IMR-90 (cell line): Measurements from ENCODE around the gene TMEM131L. TPM values are rescaled to one million over a fixed set of nuclear protein-coding genes. Genes with fewer than 3 reads are reported as not detected.

Experiments
- ATAC-seq: fragments of 200-7000 bp; cut with Tn5 transposase; 2 replicates; pipeline ENCODE4 v1.9.1; 2020; ENCODE audit warnings: low read depth, mild to moderate bottlenecking, moderate library complexity
- BruUV-seq: library from RNA; stranded (reverse); fragments of 400-500 nt; replicated peaks from 2 replicates; lab custom pipeline; 2021; lab: Mats Ljungman, UMichigan
- CTCF ChIA-PET: fragments of 300-600 bp; formaldehyde crosslinking; extraction: SDS; loops from one replicate; lab custom pipeline; 2021; ENCODE audit warnings: antibody characterized with exemption; lab: Yijun Ruan, JAX
- POLR2A ChIA-PET: fragments of 300-600 bp; sonication (Branson Sonifier 250); formaldehyde crosslinking; loops from one replicate; lab custom pipeline; 2022; ENCODE audit warnings: antibody characterized with exemption; ENCODE audit not compliant: unreplicated experiment; lab: Charles Lee
- DNase-seq: peaks from one replicate; pipeline ENCODE4 v3.0.0; 2013
- H2AFZ ChIP-seq: replicated peaks from 2 replicates; pipeline ENCODE3; 2013; ENCODE audit warnings: low read length, mild to moderate bottlenecking; ENCODE audit not compliant: poor library complexity
- H2AK5ac ChIP-seq: 2 replicates; pipeline ENCODE4 v1.6.1; 2013; ENCODE audit warnings: low read depth, low read length, inconsistent platforms
- H2AK9ac ChIP-seq: replicated peaks from 2 replicates; pipeline ENCODE3; 2013; ENCODE audit warnings: mild to moderate bottlenecking, low read depth, low read length, moderate library complexity; ENCODE audit not compliant: poor library complexity
- H2BK120ac ChIP-seq: 2 replicates; pipeline ENCODE4 v1.6.1; 2013; ENCODE audit warnings: low read depth, low read length, inconsistent platforms
- H2BK15ac ChIP-seq: 3 replicates; pipeline ENCODE4 v1.6.1; 2013; ENCODE audit warnings: low read depth, low read length, inconsistent platforms
- H2BK20ac ChIP-seq: 2 replicates; pipeline ENCODE4 v1.6.1; 2013; ENCODE audit warnings: low read depth, mild to moderate bottlenecking, inconsistent platforms, low read length, moderate library complexity
- H2BK5ac ChIP-seq: 2 replicates; pipeline ENCODE4 v1.6.1; 2013; ENCODE audit warnings: mild to moderate bottlenecking, low read depth, low read length, inconsistent platforms; ENCODE audit not compliant: poor library complexity, severe bottlenecking
- H3K14ac ChIP-seq: replicated peaks from 2 replicates; pipeline ENCODE4 v1.6.1; 2013; ENCODE audit warnings: low read depth, low read length, inconsistent platforms
- H3K18ac ChIP-seq: 2 replicates; pipeline ENCODE4 v1.6.1; 2013; ENCODE audit warnings: low read depth, low read length, control low read depth
- H3K23ac ChIP-seq: 2 replicates; pipeline ENCODE4 v1.6.1; 2013; ENCODE audit warnings: low read depth, low read length, inconsistent platforms
- H3K27ac ChIP-seq: 2 replicates; pipeline ENCODE4 v1.5.1; 2013; ENCODE audit warnings: mild to moderate bottlenecking, control low read depth, low read length; ENCODE audit not compliant: insufficient read depth
- H3K27me3 ChIP-seq: 2 replicates; pipeline ENCODE4 v1.6.1; 2013; ENCODE audit warnings: low read length; ENCODE audit not compliant: control insufficient read depth, insufficient read depth
- H3K36me3 ChIP-seq: 2 replicates; pipeline ENCODE4 v1.6.1; 2013; ENCODE audit warnings: low read length, mixed read lengths; ENCODE audit not compliant: control insufficient read depth, insufficient read depth
- H3K4ac ChIP-seq: 2 replicates; pipeline ENCODE4 v1.6.1; 2013; ENCODE audit warnings: low read depth, low read length, inconsistent platforms
- H3K4me1 ChIP-seq: 2 replicates; pipeline ENCODE4 v1.6.1; 2013; ENCODE audit warnings: low read length, mixed read lengths; ENCODE audit not compliant: control insufficient read depth, insufficient read depth
- H3K4me2 ChIP-seq: 2 replicates; pipeline ENCODE4 v1.6.1; 2013; ENCODE audit warnings: low read depth, mild to moderate bottlenecking, control low read depth, low read length, moderate library complexity
- H3K4me3 ChIP-seq: 2 replicates; pipeline ENCODE4 v1.5.1; 2013; ENCODE audit warnings: low read depth, mild to moderate bottlenecking, control low read depth, low read length, moderate library complexity; ENCODE audit not compliant: insufficient read depth
- H3K56ac ChIP-seq: 2 replicates; pipeline ENCODE4 v1.6.1; 2013; ENCODE audit warnings: low read length, inconsistent platforms; ENCODE audit not compliant: insufficient read depth; ENCODE audit errors: extremely low read depth
- H3K79me1 ChIP-seq, 2 experiments: 2 replicates each; pipeline ENCODE4 v1.6.1; 2013; ENCODE audit warnings: low read length in 2 of 2, inconsistent platforms in 1 of 2, low read depth in 1 of 2
- H3K9ac ChIP-seq: 2 replicates; pipeline ENCODE4 v1.6.1; 2013; ENCODE audit warnings: low read depth, low read length, control low read depth
- H3K9me1 ChIP-seq: 2 replicates; pipeline ENCODE4 v1.6.1; 2013; ENCODE audit warnings: low read length, inconsistent platforms; ENCODE audit not compliant: insufficient read depth
- H3K9me3 ChIP-seq: 2 replicates; pipeline ENCODE4 v1.6.1; 2013; ENCODE audit warnings: low read length; ENCODE audit not compliant: control insufficient read depth, insufficient read depth
- H4K20me1 ChIP-seq: 2 replicates; pipeline ENCODE4 v1.6.1; 2013; ENCODE audit warnings: low read length, inconsistent platforms; ENCODE audit not compliant: insufficient read depth
- H4K5ac ChIP-seq: 2 replicates; pipeline ENCODE4 v1.6.1; 2013; ENCODE audit warnings: mild to moderate bottlenecking, low read depth, low read length, control low read depth
- H4K8ac ChIP-seq, 2 experiments: 2 replicates each; pipeline ENCODE4 v1.6.1; 2013; ENCODE audit warnings: low read depth in 2 of 2, low read length in 2 of 2, control low read depth in 1 of 2, inconsistent platforms in 1 of 2
- H4K91ac ChIP-seq: 2 replicates; pipeline ENCODE4 v1.6.1; 2013; ENCODE audit warnings: low read depth, low read length, inconsistent platforms; ENCODE audit not compliant: insufficient read depth
- BHLHE40 ChIP-seq: fragments of 150-350 bp; IDR thresholded peaks from 2 replicates; pipeline ENCODE4 v1.6.1; 2016; ENCODE audit warnings: mild to moderate bottlenecking, low read depth, low read length
- CEBPB ChIP-seq: IDR thresholded peaks from 2 replicates; pipeline ENCODE4 v1.6.1; 2012; ENCODE audit warnings: low read depth, low read length, improper control_type of control experiment
- CHD1 ChIP-seq: IDR thresholded peaks from 2 replicates; pipeline ENCODE4 v1.6.1; 2012; ENCODE audit warnings: low read depth, low read length, improper control_type of control experiment
- CTCF ChIP-seq: conservative IDR thresholded peaks from 2 replicates; pipeline ENCODE4 v1.5.1; 2012; ENCODE audit warnings: mild to moderate bottlenecking, low read depth, low read length, improper control_type of control experiment
- ELK1 ChIP-seq: fragments of 150-350 bp; IDR thresholded peaks from 2 replicates; pipeline ENCODE4 v1.6.1; 2016; ENCODE audit warnings: low read depth, mild to moderate bottlenecking, low read length, moderate library complexity, borderline replicate concordance
- FOS ChIP-seq: fragments of 150-350 bp; IDR thresholded peaks from 2 replicates; pipeline ENCODE4 v1.6.1; 2016; ENCODE audit warnings: low read depth, low read length
- MAFK ChIP-seq: IDR thresholded peaks from 2 replicates; pipeline ENCODE4 v1.6.1; 2012; ENCODE audit warnings: low read depth, low read length, improper control_type of control experiment
- MAZ ChIP-seq: IDR thresholded peaks from 2 replicates; pipeline ENCODE4 v1.6.1; 2012; ENCODE audit warnings: low read depth, mild to moderate bottlenecking, low read length, improper control_type of control experiment, moderate library complexity, borderline replicate concordance
- MXI1 ChIP-seq: IDR thresholded peaks from 2 replicates; pipeline ENCODE4 v1.6.1; 2012; ENCODE audit warnings: low read depth, mild to moderate bottlenecking, low read length, moderate library complexity, borderline replicate concordance
- NFE2L2 ChIP-seq: fragments of 150-350 bp; IDR thresholded peaks from 2 replicates; pipeline ENCODE4 v1.6.1; 2016; ENCODE audit warnings: low read depth, mild to moderate bottlenecking, low read length
- POLR2A ChIP-seq: IDR thresholded peaks from 2 replicates; pipeline ENCODE4 v1.6.1; 2012; ENCODE audit warnings: mild to moderate bottlenecking, low read depth, low read length
- RAD21 ChIP-seq: IDR thresholded peaks from 2 replicates; pipeline ENCODE4 v1.6.1; 2012; ENCODE audit warnings: low read length, improper control_type of control experiment
- RCOR1 ChIP-seq: IDR thresholded peaks from 2 replicates; pipeline ENCODE4 v1.6.1; 2012; ENCODE audit warnings: mild to moderate bottlenecking, low read length, improper control_type of control experiment; ENCODE audit not compliant: insufficient replicate concordance
- RFX5 ChIP-seq: IDR thresholded peaks from 2 replicates; pipeline ENCODE4 v1.8.0; 2012; ENCODE audit warnings: low read depth, mild to moderate bottlenecking, low read length, moderate library complexity
- SMC3 ChIP-seq: fragments of 150-350 bp; IDR thresholded peaks from 2 replicates; pipeline ENCODE4 v1.6.1; 2016; ENCODE audit warnings: low read depth, mild to moderate bottlenecking, antibody characterized with exemption, low read length, moderate library complexity
- USF2 ChIP-seq: fragments of 150-350 bp; IDR thresholded peaks from 2 replicates; pipeline ENCODE4 v1.6.1; 2017; ENCODE audit warnings: mild to moderate bottlenecking, antibody characterized with exemption, low read length, low read depth
- WGBS, 2 experiments: methylation state at CpG; one replicate each; pipeline versions ENCODE4 v1.1.5 to v1.1.7; 2013; ENCODE audit warnings: missing lambda C conversion rate in 2 of 2; ENCODE audit not compliant: insufficient read length in 1 of 2; ENCODE audit errors: extremely low coverage in 2 of 2; 5-methylcytosine and 5-hydroxymethylcytosine counted together
- dilution Hi-C: fragments of 300-500 bp; cut with HindIII; formaldehyde crosslinking; loops from one replicate; pipeline ENCODE4 v1.14.3; 2018; ENCODE audit warnings: low sequenced_read_pairs; ENCODE audit not compliant: unreplicated experiment
- in situ Hi-C: fragments of 300-500 bp; cut with MboI; formaldehyde crosslinking; loops from 3 replicates; pipeline ENCODE4 v1.14.3; 2019; ENCODE audit warnings: low sequenced_read_pairs, inconsistent platforms, mixed read lengths
- intact Hi-C: fragments of 100-400 bp; cut with micrococcal nuclease; formaldehyde crosslinking; loops from 2 replicates; pipeline ENCODE4 v1.10.0; 2022
- polyA plus RNA-seq, 3 experiments: library from polyadenylated mRNA; depleted of rRNA; stranded (reverse); fragments of >200 nt; gene quantifications; 2 replicates each; pipeline ENCODE4 v1.2.3, GENCODE V29; 2012; ENCODE audit warnings: low replicate concordance in 1 of 3
- total RNA-seq: library from RNA; depleted of rRNA; stranded (reverse); fragments of >200 nt; gene quantifications from 2 replicates; pipeline ENCODE4 v1.2.3, GENCODE V29; 2012

The TMEM131L gene
- total and polyA plus RNA-seq, 2 of the 4 experiments (the other 2 are of a cell fraction) = 8.4 to 23.8 TPM

GRCh38 chr4:153612878-153613277 is 146.7 kb downstream of the TMEM131L start:
- Histone ChIP-seq H2BK5ac (no peak overlapping the region), H3K9ac (no peak overlapping the region), H2BK20ac (no peak overlapping the region), H3K4me1 (no peaks in the 10 kb centered on the region), H4K8ac (no peak overlapping the region), H4K5ac (no peak overlapping the region), H3K56ac (no peak overlapping the region), H3K4me3 (no peak overlapping the region), H2AK5ac (no peak overlapping the region), H4K91ac (no peak overlapping the region), H2AFZ (no peak overlapping the region), H2BK120ac (no peak overlapping the region), H3K18ac (no peak overlapping the region), H2AK9ac (no peak overlapping the region), H4K20me1 (no peaks in the 10 kb centered on the region), H3K27me3 (no peaks in the 10 kb centered on the region), H3K36me3 (peaks cover 3% of the 10 kb centered on the region), H3K9me1 (no peaks in the 10 kb centered on the region; the same call in 1 of the 2 replicates), H3K27ac (no peak overlapping the region), H3K14ac (no peak overlapping the region), H3K9me3 (no peaks in the 10 kb centered on the region), H3K79me1 (no peaks in the 10 kb centered on the region), H3K4me2 (no peak overlapping the region), H3K4ac (no peak overlapping the region), H3K23ac (no peak overlapping the region), H2BK15ac (no peak overlapping the region)
- ATAC-seq = no peak
- DNase-seq = no peak
- CTCF ChIA-PET = no interaction called here
- in situ Hi-C loops (no loop called here), dilution Hi-C loops (no loop called here), intact Hi-C loops (no loop called here)
- TF ChIP-seq CEBPB (no peak), NFE2L2 (no peak), SMC3 (no peak), RFX5 (no peak), FOS (no peak), RAD21 (no peak), CTCF (no peak), ELK1 (no peak), USF2 (no peak), BHLHE40 (no peak), RCOR1 (no peak), MXI1 (no peak), MAZ (no peak), MAFK (no peak), CHD1 (no peak), POLR2A (no peak)
- no CpG with 5 or more reads among the region's 2 CpGs for whole genome bisulfite sequencing, 2 experiments
- POLR2A ChIA-PET = no interaction called here
- BruUV-seq = no TSS peak
